ENCODE measurements around the gene RBM11. TPM values are rescaled to one million over a fixed set of nuclear protein-coding genes. Genes with fewer than 3 reads are reported as not detected.

The RBM11 gene
- total RNA-seq, 3 donors from 2014 or later, result 5.6 TPM; not detected in 1

DNA sequence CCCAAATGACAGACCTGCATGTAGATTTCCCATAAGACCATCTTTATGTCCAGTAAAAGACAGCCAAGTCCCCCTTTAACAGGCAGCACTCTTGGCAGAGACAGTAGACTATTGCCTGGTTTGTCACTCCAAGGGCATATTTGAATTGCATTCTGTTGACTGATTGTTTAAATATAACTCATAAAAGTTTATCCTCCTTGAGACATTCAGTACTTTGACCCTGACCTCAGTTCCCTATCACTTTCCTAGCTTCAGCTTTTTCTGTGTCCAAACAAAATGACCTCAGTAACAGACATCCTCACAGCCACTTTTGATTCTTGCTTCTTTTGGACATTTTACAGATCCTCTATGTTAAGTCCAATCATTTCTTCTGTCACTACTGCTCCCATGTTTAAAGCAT, 51.1 kb downstream of the RBM11 start:
- no peaks in the 10 kb centered on the region for H3K4me1 ChIP-seq
- H3K36me3 ChIP-seq, result no peaks in the 10 kb centered on the region
- H3K9me3 ChIP-seq, result no peaks in the 10 kb centered on the region
- no peak for DNase-seq (ENCODE audit: low spot score in 2 of 2)
- TF ChIP-seq POLR2A (IDR thresholded peaks at IDR 0.05) (no peak), POLR2AphosphoS5 (IDR thresholded peaks at IDR 0.05) (no peak), CTCF (IDR thresholded peaks at IDR 0.05) (no peak)
- H3K27ac ChIP-seq, result no peak overlapping the region
- intact Hi-C loops (cut with DNase I; ENCODE audit: low total_unique reads), result no loop called here
- H3K4me3 ChIP-seq, result no peak overlapping the region
- no peaks in the 10 kb centered on the region for H3K27me3 ChIP-seq

DNA sequence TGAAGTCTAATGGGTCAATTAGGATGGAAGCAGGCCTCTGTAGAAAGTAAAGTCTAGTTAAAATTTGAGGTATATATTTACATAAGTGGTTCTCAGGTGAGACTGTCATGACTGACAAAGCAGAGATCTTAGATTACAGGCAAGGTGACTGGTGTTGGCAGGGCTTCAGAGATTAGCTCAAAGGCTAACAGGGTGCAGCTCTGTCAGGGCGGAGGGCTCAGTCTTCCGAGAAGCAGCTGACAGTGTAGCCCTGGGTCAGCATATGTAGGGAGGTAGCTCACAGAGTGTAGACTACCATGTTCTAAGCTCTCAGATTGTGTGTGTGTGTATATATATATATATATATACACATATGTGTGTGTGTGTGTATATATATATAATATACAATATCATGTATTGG, 54.7 kb downstream of the RBM11 start:
- H3K9me3 ChIP-seq, result no peaks in the 10 kb centered on the region
- no peaks in the 10 kb centered on the region for H3K27me3 ChIP-seq
- H3K4me1 ChIP-seq, result no peaks in the 10 kb centered on the region
- intact Hi-C loops (cut with DNase I; ENCODE audit: low total_unique reads), result no loop called here
- no peak for DNase-seq (ENCODE audit: low spot score in 2 of 2)
- H3K4me3 ChIP-seq, result no peak overlapping the region
- H3K36me3 ChIP-seq, result no peaks in the 10 kb centered on the region
- TF ChIP-seq CTCF (IDR thresholded peaks at IDR 0.05), result no peak
- H3K27ac ChIP-seq, result no peak overlapping the region

DNA sequence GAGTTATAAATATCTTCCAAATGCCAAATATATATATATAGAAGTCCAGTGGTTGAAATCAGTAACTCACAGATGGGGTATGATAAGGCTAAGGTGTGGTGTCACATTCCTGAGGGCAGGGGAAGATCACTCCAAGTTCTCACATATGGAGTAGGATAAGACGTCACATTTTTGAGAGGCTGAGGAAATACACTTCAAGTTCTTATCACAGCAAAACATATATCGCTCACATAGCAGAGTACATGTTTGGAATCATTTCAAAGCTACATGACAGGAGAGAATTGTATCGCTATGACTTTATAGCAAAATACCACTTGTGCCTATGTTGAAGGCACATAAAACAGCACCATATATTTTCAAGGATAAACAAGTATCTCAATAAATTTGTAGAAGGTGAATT, 55.1 kb downstream of the RBM11 start:
- no peak overlapping the region for H3K4me3 ChIP-seq
- no peak overlapping the region for H3K27ac ChIP-seq
- TF ChIP-seq POLR2A (IDR thresholded peaks at IDR 0.05) (no peak), CTCF (IDR thresholded peaks at IDR 0.05) (no peak), POLR2AphosphoS5 (IDR thresholded peaks at IDR 0.05) (no peak)
- no peak for DNase-seq (ENCODE audit: low spot score in 2 of 2)
- no peaks in the 10 kb centered on the region for H3K27me3 ChIP-seq
- H3K4me1 ChIP-seq, result no peaks in the 10 kb centered on the region
- no peaks in the 10 kb centered on the region for H3K9me3 ChIP-seq
- H3K36me3 ChIP-seq, result no peaks in the 10 kb centered on the region
- intact Hi-C loops (cut with DNase I; ENCODE audit: low total_unique reads), result no loop called here

- Histone ChIP-seq H3K27ac (no peak overlapping the region), H3K27me3 (no peaks in the 10 kb centered on the region), H3K9me3 (no peaks in the 10 kb centered on the region), H3K4me3 (no peak overlapping the region), H3K36me3 (no peaks in the 10 kb centered on the region), H3K4me1 (no peaks in the 10 kb centered on the region)
- TF ChIP-seq CTCF (IDR thresholded peaks at IDR 0.05) (no peak), POLR2A (IDR thresholded peaks at IDR 0.05) (no peak), POLR2AphosphoS5 (IDR thresholded peaks at IDR 0.05) (no peak)
- no peak for DNase-seq (ENCODE audit: low spot score in 2 of 2)
- intact Hi-C loops (cut with DNase I; ENCODE audit: low total_unique reads), result no loop called here
Observed at GRCh38 chr21:14271641-14272040, 55.7 kb downstream of the RBM11 start.

GRCh38 chr21:14273736-14274538, 58.0 kb downstream of the RBM11 start:
- peak; percentile 59 to 62 for DNase-seq (ENCODE audit: low spot score in 2 of 2)
- TF ChIP-seq POLR2AphosphoS5 (IDR thresholded peaks at IDR 0.05) (no peak), CTCF (IDR thresholded peaks at IDR 0.05) (no peak), POLR2A (IDR thresholded peaks at IDR 0.05) (no peak)
- Histone ChIP-seq H3K27me3 (no peaks in the 10 kb centered on the region), H3K4me1 (no peaks in the 10 kb centered on the region), H3K36me3 (no peaks in the 10 kb centered on the region), H3K9me3 (no peaks in the 10 kb centered on the region), H3K27ac (no peak overlapping the region), H3K4me3 (peak overlapping the region in 2 of 3 donors; percentile 34 to 56)
- intact Hi-C loops (cut with DNase I; ENCODE audit: low total_unique reads), result no loop called here

Measured in breast epithelium (tissue), 4 donors.